ENCODE results near the gene PARD6G.
"Not testable (repeated sequence)": the region's sequence is repeated elsewhere in the genome, so short reads cannot be mapped to it uniquely, and the experiment has no call there.

PARD6G gene

DNA sequence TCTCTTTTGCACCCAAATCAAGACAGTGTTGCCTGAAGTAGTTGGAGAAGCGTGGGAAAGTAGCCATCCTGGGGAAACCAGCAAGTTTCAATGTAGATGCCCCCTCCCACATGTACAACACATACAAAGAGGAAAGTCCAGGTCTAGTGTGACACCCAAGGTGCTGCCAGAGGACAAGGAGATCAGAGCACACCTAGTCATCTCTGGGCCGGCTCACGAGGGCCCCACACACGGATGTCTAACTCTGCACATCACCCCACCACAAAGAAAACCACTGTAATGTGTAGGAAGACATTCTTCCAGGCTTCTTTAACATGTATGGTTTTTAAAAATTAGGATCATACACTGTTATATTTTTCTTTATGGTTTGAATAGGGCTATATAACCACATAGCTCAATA, 21.6 kb downstream of the PARD6G start:
- H3K27me3 ChIP-seq (ENCODE audit: insufficient read depth, low read length, poor library complexity) = no peaks in the 10 kb centered on the region
- no peak overlapping the region for H3K4ac ChIP-seq (ENCODE audit: low read depth, low read length)
- H3K4me2 ChIP-seq (ENCODE audit: low read length) = no peak overlapping the region
- no peak overlapping the region for H2AK5ac ChIP-seq (ENCODE audit: low read length)
- no peak overlapping the region for H3K56ac ChIP-seq (ENCODE audit: low read length)
- H2BK5ac ChIP-seq (ENCODE audit: low read length) = no peak overlapping the region
- H3K27ac ChIP-seq (ENCODE audit: low read depth, low read length) = no peak overlapping the region
- H4K5ac ChIP-seq (ENCODE audit: low read length) = no peak overlapping the region
- no peaks in the 10 kb centered on the region for H3K36me3 ChIP-seq (ENCODE audit: control insufficient read depth, insufficient read depth, low read length)
- H2BK15ac ChIP-seq (replicated peaks; ENCODE audit: low read depth) = no peak overlapping the region
- WGBS (ENCODE audit: extremely low coverage, insufficient coverage, low lambda C conversion rate) = no CpG with 5 or more reads among the region's 4 CpGs
- no peak overlapping the region for H3K9ac ChIP-seq (ENCODE audit: low read length)
- H3K4me1 ChIP-seq (ENCODE audit: control insufficient read depth, low read depth, low read length) = no peaks in the 10 kb centered on the region
- no peaks in the 10 kb centered on the region for H3K79me1 ChIP-seq (ENCODE audit: low read length)
- no peak overlapping the region for H3K4me3 ChIP-seq (ENCODE audit: low read length)
- H3K23ac ChIP-seq (ENCODE audit: low read length) = no peak overlapping the region
- no peak overlapping the region for H4K8ac ChIP-seq (ENCODE audit: low read depth, low read length)
- H2BK120ac ChIP-seq (ENCODE audit: low read depth, low read length) = no peak overlapping the region
- DNase-seq = no peak
- no peak overlapping the region for H3K18ac ChIP-seq (ENCODE audit: low read length)
- no peaks in the 10 kb centered on the region for H3K79me2 ChIP-seq (ENCODE audit: control insufficient read depth, insufficient read depth, low read length)

DNA sequence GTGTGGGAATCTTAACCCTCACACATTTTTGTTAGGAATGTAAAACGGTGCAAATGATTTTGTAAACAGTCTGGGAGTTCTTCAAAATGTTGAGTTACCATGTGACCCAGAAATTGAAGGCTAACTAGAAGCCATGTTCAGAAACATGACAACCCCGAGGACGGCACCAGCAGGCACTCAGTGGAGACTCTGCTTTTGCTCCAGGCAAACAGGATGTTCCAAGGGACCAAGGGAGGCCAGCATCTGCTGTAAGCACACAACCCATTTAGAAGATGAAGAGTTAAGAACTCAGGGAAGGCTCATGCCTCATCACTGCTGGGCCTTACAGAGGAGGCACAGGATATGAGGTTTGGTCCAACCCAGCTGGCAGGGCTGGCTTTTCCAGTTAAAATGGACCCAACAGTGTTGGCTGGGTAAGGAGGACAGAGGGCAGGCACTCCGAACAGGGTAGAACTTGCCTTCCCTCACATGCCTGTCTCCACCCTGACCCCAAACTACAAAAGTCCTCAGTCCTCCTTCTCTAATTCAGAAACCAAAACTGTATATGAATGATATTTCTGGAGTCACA, 23.6 kb downstream of the PARD6G start:
- H3K4me2 ChIP-seq (ENCODE audit: low read length) = no peak overlapping the region
- H2BK120ac ChIP-seq (ENCODE audit: low read depth, low read length) = no peak overlapping the region
- H3K4me3 ChIP-seq (ENCODE audit: low read length) = no peak overlapping the region
- DNase-seq = peak; percentile 68
- WGBS (ENCODE audit: extremely low coverage, insufficient coverage, low lambda C conversion rate) = no CpG with 5 or more reads among the region's 4 CpGs
- no peaks in the 10 kb centered on the region for H3K27me3 ChIP-seq (ENCODE audit: insufficient read depth, low read length, poor library complexity)
- no peak overlapping the region for H4K8ac ChIP-seq (ENCODE audit: low read depth, low read length)
- H2BK15ac ChIP-seq (replicated peaks; ENCODE audit: low read depth) = no peak overlapping the region
- no peak overlapping the region for H3K4ac ChIP-seq (ENCODE audit: low read depth, low read length)
- no peak overlapping the region for H2BK5ac ChIP-seq (ENCODE audit: low read length)
- H3K79me1 ChIP-seq (ENCODE audit: low read length) = no peaks in the 10 kb centered on the region
- no peak overlapping the region for H3K18ac ChIP-seq (ENCODE audit: low read length)
- H3K23ac ChIP-seq (ENCODE audit: low read length) = no peak overlapping the region
- no peak overlapping the region for H2AK5ac ChIP-seq (ENCODE audit: low read length)
- H3K79me2 ChIP-seq (ENCODE audit: control insufficient read depth, insufficient read depth, low read length) = no peaks in the 10 kb centered on the region
- H3K4me1 ChIP-seq (ENCODE audit: control insufficient read depth, low read depth, low read length) = no peaks in the 10 kb centered on the region
- no peak overlapping the region for H3K9ac ChIP-seq (ENCODE audit: low read length)
- H3K56ac ChIP-seq (ENCODE audit: low read length) = no peak overlapping the region
- H3K27ac ChIP-seq (ENCODE audit: low read depth, low read length) = no peak overlapping the region
- no peaks in the 10 kb centered on the region for H3K36me3 ChIP-seq (ENCODE audit: control insufficient read depth, insufficient read depth, low read length)
- no peak overlapping the region for H4K5ac ChIP-seq (ENCODE audit: low read length)

- WGBS (ENCODE audit: extremely low coverage, insufficient coverage, low lambda C conversion rate) = no CpG with 5 or more reads among the region's 4 CpGs
- not testable (repeated sequence) for H3K4me1 ChIP-seq (ENCODE audit: control insufficient read depth, low read depth, low read length); H3K4me3 ChIP-seq (ENCODE audit: low read length); H2BK5ac ChIP-seq (ENCODE audit: low read length); H3K27me3 ChIP-seq (ENCODE audit: insufficient read depth, low read length, poor library complexity); H3K4ac ChIP-seq (ENCODE audit: low read depth, low read length); H3K9ac ChIP-seq (ENCODE audit: low read length); H4K8ac ChIP-seq (ENCODE audit: low read depth, low read length); H3K27ac ChIP-seq (ENCODE audit: low read depth, low read length); DNase-seq; H4K5ac ChIP-seq (ENCODE audit: low read length); H3K79me1 ChIP-seq (ENCODE audit: low read length); H2AK5ac ChIP-seq (ENCODE audit: low read length); H2BK120ac ChIP-seq (ENCODE audit: low read depth, low read length); H3K36me3 ChIP-seq (ENCODE audit: control insufficient read depth, insufficient read depth, low read length); H2BK15ac ChIP-seq (replicated peaks; ENCODE audit: low read depth); H3K79me2 ChIP-seq (ENCODE audit: control insufficient read depth, insufficient read depth, low read length); H3K18ac ChIP-seq (ENCODE audit: low read length); H3K56ac ChIP-seq (ENCODE audit: low read length); H3K4me2 ChIP-seq (ENCODE audit: low read length); H3K23ac ChIP-seq (ENCODE audit: low read length)
Measured at GRCh38 chr18:80219488-80219887, 27.8 kb downstream of the PARD6G start.

DNA sequence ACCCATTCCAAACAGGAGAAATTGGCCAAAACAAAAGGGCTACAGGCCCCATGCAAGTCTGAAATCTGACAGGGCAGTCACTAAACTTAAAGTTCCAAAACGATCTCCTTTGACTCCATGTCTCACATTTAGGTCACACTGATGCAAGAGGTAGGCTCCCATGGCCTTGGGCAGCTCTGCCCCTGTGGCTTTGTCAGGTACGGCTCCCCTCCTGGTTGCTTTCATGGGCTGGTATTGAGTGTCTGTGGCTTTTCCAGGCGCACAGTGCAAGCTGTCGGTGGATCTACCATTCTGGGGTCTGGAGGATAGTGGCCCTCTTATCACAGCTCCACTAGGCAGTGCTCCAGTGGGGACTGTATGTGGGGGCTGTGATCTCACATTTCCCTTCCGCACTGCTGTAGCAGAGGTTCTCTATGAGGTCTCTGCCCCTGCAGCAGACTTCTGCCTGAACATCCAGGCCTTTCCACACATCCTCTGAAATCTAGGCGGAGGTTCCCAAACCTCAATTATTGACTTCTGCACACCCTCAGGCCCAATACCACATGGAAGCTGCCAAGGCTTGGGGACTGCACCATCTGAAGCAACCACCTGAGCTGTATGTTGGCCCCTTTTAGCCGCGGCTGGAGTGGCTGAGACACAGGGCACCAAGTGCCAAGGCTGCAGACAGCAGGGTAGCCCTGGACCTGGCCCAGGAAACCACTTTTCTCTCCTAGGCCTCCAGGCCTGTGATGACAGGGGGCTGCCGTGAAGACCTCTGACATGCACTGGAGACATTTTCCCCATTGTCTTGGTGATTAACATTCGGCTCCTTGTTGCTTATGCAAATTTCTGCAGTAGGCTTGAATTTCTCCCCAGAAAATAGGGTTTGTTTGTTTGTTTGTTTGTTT, 28.7 kb downstream of the PARD6G start:
- H2BK15ac ChIP-seq (replicated peaks; ENCODE audit: low read depth) = no peak overlapping the region
- H2BK5ac ChIP-seq (ENCODE audit: low read length) = no peak overlapping the region
- no peak overlapping the region for H3K4me3 ChIP-seq (ENCODE audit: low read length)
- H3K79me2 ChIP-seq (ENCODE audit: control insufficient read depth, insufficient read depth, low read length) = no peaks in the 10 kb centered on the region
- no peak overlapping the region for H3K23ac ChIP-seq (ENCODE audit: low read length)
- no peak overlapping the region for H3K56ac ChIP-seq (ENCODE audit: low read length)
- no peak overlapping the region for H3K4ac ChIP-seq (ENCODE audit: low read depth, low read length)
- no peaks in the 10 kb centered on the region for H3K4me1 ChIP-seq (ENCODE audit: control insufficient read depth, low read depth, low read length)
- H3K27ac ChIP-seq (ENCODE audit: low read depth, low read length) = no peak overlapping the region
- H3K36me3 ChIP-seq (ENCODE audit: control insufficient read depth, insufficient read depth, low read length) = no peaks in the 10 kb centered on the region
- no peak overlapping the region for H3K4me2 ChIP-seq (ENCODE audit: low read length)
- no peak overlapping the region for H4K5ac ChIP-seq (ENCODE audit: low read length)
- H3K27me3 ChIP-seq (ENCODE audit: insufficient read depth, low read length, poor library complexity) = no peaks in the 10 kb centered on the region
- DNase-seq = no peak
- no peaks in the 10 kb centered on the region for H3K79me1 ChIP-seq (ENCODE audit: low read length)
- no peak overlapping the region for H3K9ac ChIP-seq (ENCODE audit: low read length)
- no CpG with 5 or more reads among the region's 10 CpGs for WGBS (ENCODE audit: extremely low coverage, insufficient coverage, low lambda C conversion rate)
- no peak overlapping the region for H3K18ac ChIP-seq (ENCODE audit: low read length)
- H4K8ac ChIP-seq (ENCODE audit: low read depth, low read length) = no peak overlapping the region
- H2AK5ac ChIP-seq (ENCODE audit: low read length) = no peak overlapping the region
- H2BK120ac ChIP-seq (ENCODE audit: low read depth, low read length) = no peak overlapping the region

DNA sequence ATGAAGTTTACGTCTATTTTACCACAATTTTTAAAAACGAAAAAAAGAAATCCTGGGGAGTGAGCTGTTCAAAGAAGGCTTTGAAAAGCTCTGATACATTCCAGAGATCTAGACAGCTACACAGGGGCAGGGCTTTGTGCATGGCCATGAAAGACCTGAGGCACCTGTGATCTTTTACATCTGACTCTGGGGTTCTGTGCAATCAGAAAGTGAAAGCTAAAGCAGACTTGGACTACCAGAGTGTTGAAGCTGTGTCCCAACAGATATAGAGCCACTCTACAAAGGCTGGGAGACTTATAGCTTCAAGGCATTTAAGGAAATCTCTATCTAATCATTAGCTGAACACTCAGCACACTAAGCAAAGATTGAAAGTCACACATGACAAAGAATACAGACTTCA, 34.1 kb downstream of the PARD6G start:
- Histone ChIP-seq H3K56ac (ENCODE audit: low read length) (no peak overlapping the region), H3K27me3 (ENCODE audit: insufficient read depth, low read length, poor library complexity) (no peaks in the 10 kb centered on the region), H4K5ac (ENCODE audit: low read length) (no peak overlapping the region), H3K79me2 (ENCODE audit: control insufficient read depth, insufficient read depth, low read length) (no peaks in the 10 kb centered on the region), H3K23ac (ENCODE audit: low read length) (no peak overlapping the region), H2BK120ac (ENCODE audit: low read depth, low read length) (no peak overlapping the region), H3K36me3 (ENCODE audit: control insufficient read depth, insufficient read depth, low read length) (no peaks in the 10 kb centered on the region), H2AK5ac (ENCODE audit: low read length) (no peak overlapping the region), H3K4me3 (ENCODE audit: low read length) (no peak overlapping the region), H2BK5ac (ENCODE audit: low read length) (no peak overlapping the region), H3K79me1 (ENCODE audit: low read length) (no peaks in the 10 kb centered on the region), H3K4ac (ENCODE audit: low read depth, low read length) (no peak overlapping the region), H2BK15ac (replicated peaks; ENCODE audit: low read depth) (no peak overlapping the region), H4K8ac (ENCODE audit: low read depth, low read length) (no peak overlapping the region), H3K4me2 (ENCODE audit: low read length) (no peak overlapping the region), H3K18ac (ENCODE audit: low read length) (no peak overlapping the region), H3K27ac (ENCODE audit: low read depth, low read length) (no peak overlapping the region), H3K9ac (ENCODE audit: low read length) (no peak overlapping the region), H3K4me1 (ENCODE audit: control insufficient read depth, low read depth, low read length) (no peaks in the 10 kb centered on the region)
- no CpG with 5 or more reads among the region's 2 CpGs for whole genome bisulfite sequencing (ENCODE audit: extremely low coverage, insufficient coverage, low lambda C conversion rate)
- no peak for DNase-seq
